ENCODE data around the gene KCNMB1. TPM values are rescaled to one million over a fixed set of nuclear protein-coding genes. Genes with fewer than 3 reads are reported as not detected.

KCNMB1 gene
- total and polyA plus RNA-seq, 2 of the 13 experiments (the other 11 are each of a cell fraction or from before 2014, with no cell fraction given) = not detected

GRCh38 chr5:170361616-170362015, 27.6 kb downstream of the KCNMB1 start (continued):
- TF ChIP-seq, protein P1, sequence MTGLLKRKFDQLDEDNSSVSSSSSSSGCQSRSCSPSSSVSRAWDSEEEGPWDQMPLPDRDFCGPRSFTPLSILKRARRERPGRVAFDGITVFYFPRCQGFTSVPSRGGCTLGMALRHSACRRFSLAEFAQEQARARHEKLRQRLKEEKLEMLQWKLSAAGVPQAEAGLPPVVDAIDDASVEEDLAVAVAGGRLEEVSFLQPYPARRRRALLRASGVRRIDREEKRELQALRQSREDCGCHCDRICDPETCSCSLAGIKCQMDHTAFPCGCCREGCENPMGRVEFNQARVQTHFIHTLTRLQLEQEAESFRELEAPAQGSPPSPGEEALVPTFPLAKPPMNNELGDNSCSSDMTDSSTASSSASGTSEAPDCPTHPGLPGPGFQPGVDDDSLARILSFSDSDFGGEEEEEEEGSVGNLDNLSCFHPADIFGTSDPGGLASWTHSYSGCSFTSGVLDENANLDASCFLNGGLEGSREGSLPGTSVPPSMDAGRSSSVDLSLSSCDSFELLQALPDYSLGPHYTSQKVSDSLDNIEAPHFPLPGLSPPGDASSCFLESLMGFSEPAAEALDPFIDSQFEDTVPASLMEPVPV (CRISPR knock-in tag; IDR thresholded peaks at IDR 0.05) = no peak
- TF ChIP-seq GATAD1 (CRISPR knock-in tag; IDR thresholded peaks at IDR 0.05) = no peak

DNA sequence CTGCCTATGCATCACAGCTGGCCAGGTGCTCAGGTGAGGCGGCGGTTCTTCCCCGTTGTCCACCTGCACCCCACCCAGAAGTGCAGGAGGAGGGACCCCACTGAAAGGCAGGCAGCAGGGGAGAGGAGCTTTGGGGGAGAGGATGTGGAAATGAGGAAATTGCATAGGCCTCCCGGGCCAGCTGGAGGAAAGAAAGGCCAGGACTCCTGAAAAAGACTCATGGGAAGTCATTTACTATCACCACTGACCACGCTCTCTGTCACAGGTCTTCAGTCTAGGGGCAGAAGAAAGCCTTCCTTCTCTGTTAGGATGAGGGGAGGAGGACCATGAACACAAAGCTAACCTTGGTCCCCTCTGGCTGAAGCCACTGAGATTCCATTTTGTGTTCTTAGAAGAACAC, 28.1 kb downstream of the KCNMB1 start:
- no peak for TF ChIP-seq ZNF672 (CRISPR knock-in tag; IDR thresholded peaks at IDR 0.05)
- no peak for TF ChIP-seq BCL6 (CRISPR knock-in tag; IDR thresholded peaks at IDR 0.05)
- TF ChIP-seq ZMYM2 (CRISPR knock-in tag; IDR thresholded peaks at IDR 0.05) = no peak
- TF ChIP-seq ZNF660 (CRISPR knock-in tag; IDR thresholded peaks at IDR 0.05; ENCODE audit: borderline replicate concordance, low read depth) = no peak
- no peak for TF ChIP-seq ZEB1 (IDR thresholded peaks at IDR 0.05; ENCODE audit: insufficient replicate concordance, low read depth)
- TF ChIP-seq, protein P2, sequence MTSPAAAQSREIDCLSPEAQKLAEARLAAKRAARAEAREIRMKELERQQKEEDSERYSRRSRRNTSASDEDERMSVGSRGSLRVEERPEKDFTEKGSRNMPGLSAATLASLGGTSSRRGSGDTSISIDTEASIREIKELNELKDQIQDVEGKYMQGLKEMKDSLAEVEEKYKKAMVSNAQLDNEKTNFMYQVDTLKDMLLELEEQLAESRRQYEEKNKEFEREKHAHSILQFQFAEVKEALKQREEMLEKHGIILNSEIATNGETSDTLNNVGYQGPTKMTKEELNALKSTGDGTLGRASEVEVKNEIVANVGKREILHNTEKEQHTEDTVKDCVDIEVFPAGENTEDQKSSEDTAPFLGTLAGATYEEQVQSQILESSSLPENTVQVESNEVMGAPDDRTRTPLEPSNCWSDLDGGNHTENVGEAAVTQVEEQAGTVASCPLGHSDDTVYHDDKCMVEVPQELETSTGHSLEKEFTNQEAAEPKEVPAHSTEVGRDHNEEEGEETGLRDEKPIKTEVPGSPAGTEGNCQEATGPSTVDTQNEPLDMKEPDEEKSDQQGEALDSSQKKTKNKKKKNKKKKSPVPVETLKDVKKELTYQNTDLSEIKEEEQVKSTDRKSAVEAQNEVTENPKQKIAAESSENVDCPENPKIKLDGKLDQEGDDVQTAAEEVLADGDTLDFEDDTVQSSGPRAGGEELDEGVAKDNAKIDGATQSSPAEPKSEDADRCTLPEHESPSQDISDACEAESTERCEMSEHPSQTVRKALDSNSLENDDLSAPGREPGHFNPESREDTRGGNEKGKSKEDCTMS (CRISPR knock-in tag; conservative IDR thresholded peaks at IDR 0.05) = no peak
- TF ChIP-seq TBX2 (CRISPR knock-in tag; IDR thresholded peaks at IDR 0.05; ENCODE audit: borderline replicate concordance) = no peak
- TF ChIP-seq ZNF20 (CRISPR knock-in tag; IDR thresholded peaks at IDR 0.05) = no peak
- TF ChIP-seq ZNF451 (CRISPR knock-in tag; IDR thresholded peaks at IDR 0.05) = no peak
- no peak for TF ChIP-seq GABPB1 (CRISPR knock-in tag; IDR thresholded peaks at IDR 0.05)
- no peak for TF ChIP-seq POLR2G (IDR thresholded peaks at IDR 0.05; ENCODE audit: low read depth, low read length)
- TF ChIP-seq GZF1 (CRISPR knock-in tag; IDR thresholded peaks at IDR 0.05) = no peak
- TF ChIP-seq ZNF512 (CRISPR knock-in tag; IDR thresholded peaks at IDR 0.05) = no peak
- no peak for TF ChIP-seq FIP1L1 (IDR thresholded peaks at IDR 0.05; ENCODE audit: borderline replicate concordance, insufficient read depth, low read depth, low read length)
- no peak overlapping the region for H3K4me2 ChIP-seq (ENCODE audit: low read depth, low read length)
- DNase-seq (ENCODE audit: low spot score) (no peak), ATAC-seq (no peak), FAIRE-seq (no peak)
- in situ Hi-C loops (cut with HindIII; ENCODE audit: extremely low pct_ligation_motif_present, low pct_unique_long_range_greater_than_20kb) (no loop called here), intact Hi-C loops (cut with micrococcal nuclease; ENCODE audit: unreplicated experiment) (no loop called here)
- H3K4me3 ChIP-seq (replicated peaks in 1 of 3; ENCODE audit: insufficient read depth in 1 of 3, low read depth in 2 of 3, low read length in 3 of 3) = no peak overlapping the region
- H3K27me3 ChIP-seq (ENCODE audit: control insufficient read depth in 1 of 2, insufficient read depth in 2 of 2, low read length in 2 of 2) = peaks cover 0 to 1% of the 10 kb centered on the region in 2 experiments; a peak in 3 of 5 replicates
- 47% methylated on average over 3 of the region's 5 CpGs for WGBS (ENCODE audit: low lambda C conversion rate)
- H2AFZ ChIP-seq (ENCODE audit: low read length) = no peak overlapping the region
- H3K79me2 ChIP-seq (ENCODE audit: insufficient read depth, low read length) = no peaks in the 10 kb centered on the region
- no peaks in the 10 kb centered on the region for H3K9me3 ChIP-seq (ENCODE audit: low read length)
- no peak overlapping the region for H3K27ac ChIP-seq (ENCODE audit: extremely low read length, insufficient read depth, low read length)
- no TSS peak for BruUV-seq (replicated peaks)
- ChIA-PET POLR2A (no interaction called here), CTCF (ENCODE audit: low intra/inter-chr PET ratio, low total read pairs) (no interaction called here)
- no peaks in the 10 kb centered on the region for H3K4me1 ChIP-seq (ENCODE audit: insufficient read depth, low read length)
- no peaks in the 10 kb centered on the region for H4K20me1 ChIP-seq (ENCODE audit: insufficient read depth, low read length)
- no peaks in the 10 kb centered on the region for H3K36me3 ChIP-seq (replicated peaks in 1 of 2; ENCODE audit: control insufficient read depth in 1 of 2, insufficient read depth in 2 of 2, low read length in 2 of 2)
- no peak overlapping the region for H3K9ac ChIP-seq (ENCODE audit: insufficient read depth, low read depth, low read length)
